ENCODE measurements around the gene COL4A1.

The COL4A1 gene

GRCh38 chr13:110272651-110273050 is 34.3 kb downstream of the COL4A1 start:
- no peak for DNase-seq

GRCh38 chr13:110272227-110272626 is 34.7 kb downstream of the COL4A1 start:
- no peak for DNase-seq

- DNase-seq: no peak
Observed at GRCh38 chr13:110271313-110271712, 35.6 kb downstream of the COL4A1 start.

GRCh38 chr13:110270507-110270906 is 36.5 kb downstream of the COL4A1 start:
- DNase-seq: no peak

GRCh38 chr13:110269509-110270185 is 37.3 kb downstream of the COL4A1 start:
- DNase-seq: no peak

GRCh38 chr13:110268576-110269185 is 38.3 kb downstream of the COL4A1 start:
- DNase-seq: no peak

- no peak for DNase-seq
Observed at GRCh38 chr13:110268061-110268460, 38.9 kb downstream of the COL4A1 start.

- DNase-seq: no peak
Observed at GRCh38 chr13:110266983-110267382, 40.0 kb downstream of the COL4A1 start.

GRCh38 chr13:110266431-110266809 is 40.5 kb downstream of the COL4A1 start:
- DNase-seq: no peak

GRCh38 chr13:110265682-110266430 is 41.1 kb downstream of the COL4A1 start:
- no peak for DNase-seq

- no peak for DNase-seq
Observed at GRCh38 chr13:110265341-110265681, 41.6 kb downstream of the COL4A1 start.

- no peak for DNase-seq
Observed at GRCh38 chr13:110264685-110265275, 42.2 kb downstream of the COL4A1 start.

GRCh38 chr13:110263888-110264287 is 43.1 kb downstream of the COL4A1 start:
- DNase-seq: no peak

GRCh38 chr13:110263404-110263803 is 43.6 kb downstream of the COL4A1 start:
- DNase-seq: no peak

- DNase-seq: no peak
Observed at GRCh38 chr13:110262508-110263291, 44.3 kb downstream of the COL4A1 start.

- no peak for DNase-seq
Observed at GRCh38 chr13:110262082-110262436, 44.9 kb downstream of the COL4A1 start.

GRCh38 chr13:110261166-110262081 is 45.5 kb downstream of the COL4A1 start:
- no peak for DNase-seq

GRCh38 chr13:110259651-110260050 is 47.3 kb downstream of the COL4A1 start:
- no peak for DNase-seq

GRCh38 chr13:110258876-110259631 is 47.9 kb downstream of the COL4A1 start:
- DNase-seq: no peak

GRCh38 chr13:110257408-110257807 is 49.5 kb downstream of the COL4A1 start:
- DNase-seq: no peak

Data from NCI-H187 treated with DMSO at 0.1 percent for 48 hours (cell line).